SK-N-MC (cell line): ENCODE results near the gene SLFN14.
"Not testable (repeated sequence)": the region's sequence is repeated elsewhere in the genome, so short reads cannot be mapped to it uniquely, and the experiment has no call there.

Source experiments
- DNase-seq: peaks from one replicate; pipeline ENCODE4 v3.0.0-alpha.2; 2011; ENCODE audit warnings: low read depth, low spot score
- H3K27ac ChIP-seq: fragments of 200-600 bp; sonication (generic); 2 replicates; pipeline ENCODE4 v1.5.1; 2016; ENCODE audit warnings: mixed run types
- H3K36me3 ChIP-seq: fragments of 200-600 bp; sonication (generic); 2 replicates; pipeline ENCODE4 v1.6.1; 2017; ENCODE audit warnings: antibody characterized with exemption, low read length, mixed read lengths; ENCODE audit not compliant: insufficient read depth
- H3K4me3 ChIP-seq: fragments of 200-600 bp; sonication (generic); 2 replicates; pipeline ENCODE4 v1.5.1; 2016
- H3K9ac ChIP-seq: fragments of 200-600 bp; sonication (generic); 2 replicates; pipeline ENCODE4 v1.8.0; 2017; ENCODE audit warnings: mixed run types, mixed read lengths; ENCODE audit not compliant: insufficient read length
- H3K9me3 ChIP-seq: fragments of 200-600 bp; sonication (generic); 2 replicates; pipeline ENCODE4 v1.6.1; 2017; ENCODE audit warnings: low read depth, mild to moderate bottlenecking, antibody characterized with exemption, low read length, moderate library complexity, mixed read lengths
- EZH2 ChIP-seq: fragments of 200-600 bp; sonication (generic); IDR thresholded peaks from one replicate; pipeline ENCODE4 v1.6.1; 2017; ENCODE audit warnings: antibody characterized with exemption
- FOXP2 ChIP-seq: optimal IDR thresholded peaks from 2 replicates; pipeline ENCODE3; 2011; ENCODE audit warnings: mild to moderate bottlenecking, moderate library complexity; ENCODE audit not compliant: insufficient read depth; ENCODE audit errors: extremely low read length, control extremely low read depth
- POLR2AphosphoS5 ChIP-seq: IDR thresholded peaks from 2 replicates; pipeline ENCODE4 v1.6.1; 2012; ENCODE audit warnings: mild to moderate bottlenecking, low read depth, low read length, borderline replicate concordance

The SLFN14 gene

GRCh38 chr17:35523296-35523695, 37.3 kb downstream of the SLFN14 start:
- Histone ChIP-seq H3K36me3 (no peaks in the 10 kb centered on the region), H3K9me3 (no peaks in the 10 kb centered on the region), H3K27ac (peak overlapping the region; percentile 62), H3K4me3 (peak overlapping the region; percentile 25; the same call in 1 of the 2 replicates), H3K9ac (no peak overlapping the region)
- DNase-seq, result peak; percentile 88
- TF ChIP-seq FOXP2, result no peak
- TF ChIP-seq EZH2, result no peak
- TF ChIP-seq POLR2AphosphoS5, result peak; percentile 49; the same call in 1 of the 2 replicates

GRCh38 chr17:35521654-35522256, 38.9 kb downstream of the SLFN14 start:
- not testable (repeated sequence) for H3K27ac ChIP-seq, H3K4me3 ChIP-seq, DNase-seq, H3K9ac ChIP-seq, H3K36me3 ChIP-seq, H3K9me3 ChIP-seq

GRCh38 chr17:35521150-35521549, 39.5 kb downstream of the SLFN14 start:
- no peak for DNase-seq
- Histone ChIP-seq H3K9ac (no peak overlapping the region), H3K4me3 (no peak overlapping the region), H3K9me3 (no peaks in the 10 kb centered on the region), H3K36me3 (no peaks in the 10 kb centered on the region), H3K27ac (no peak overlapping the region)
- TF ChIP-seq EZH2 (no peak), FOXP2 (no peak), POLR2AphosphoS5 (no peak)

- Histone ChIP-seq H3K9ac (no peak overlapping the region), H3K9me3 (no peaks in the 10 kb centered on the region), H3K36me3 (no peaks in the 10 kb centered on the region), H3K27ac (no peak overlapping the region), H3K4me3 (no peak overlapping the region)
- no peak for DNase-seq
- TF ChIP-seq FOXP2, result no peak
- TF ChIP-seq POLR2AphosphoS5, result no peak
- TF ChIP-seq EZH2, result no peak
Measured at GRCh38 chr17:35519906-35520442, 40.6 kb downstream of the SLFN14 start.

GRCh38 chr17:35519439-35519838, 41.2 kb downstream of the SLFN14 start:
- H3K9me3 ChIP-seq, result no peaks in the 10 kb centered on the region
- no peak overlapping the region for H3K9ac ChIP-seq
- H3K4me3 ChIP-seq, result no peak overlapping the region
- no peak overlapping the region for H3K27ac ChIP-seq
- DNase-seq, result no peak
- H3K36me3 ChIP-seq, result no peaks in the 10 kb centered on the region
- no peak for TF ChIP-seq FOXP2
- no peak for TF ChIP-seq EZH2
- TF ChIP-seq POLR2AphosphoS5, result no peak

GRCh38 chr17:35518431-35518830, 42.2 kb downstream of the SLFN14 start:
- H3K9ac ChIP-seq, DNase-seq, H3K27ac ChIP-seq, H3K36me3 ChIP-seq, H3K9me3 ChIP-seq, H3K4me3 ChIP-seq: not testable (repeated sequence)

- Histone ChIP-seq H3K4me3 (no peak overlapping the region), H3K9me3 (no peaks in the 10 kb centered on the region), H3K27ac (no peak overlapping the region), H3K36me3 (no peaks in the 10 kb centered on the region), H3K9ac (no peak overlapping the region)
- no peak for DNase-seq
- TF ChIP-seq FOXP2 (no peak), EZH2 (no peak), POLR2AphosphoS5 (no peak)
Measured at GRCh38 chr17:35515027-35515426, 45.6 kb downstream of the SLFN14 start.

GRCh38 chr17:35514564-35514963, 46.1 kb downstream of the SLFN14 start:
- TF ChIP-seq FOXP2, result no peak
- no peak for TF ChIP-seq EZH2
- H3K36me3 ChIP-seq, result no peaks in the 10 kb centered on the region
- peak overlapping the region; percentile 79 for H3K27ac ChIP-seq
- H3K9ac ChIP-seq, result peak overlapping the region; percentile 14
- H3K4me3 ChIP-seq, result peak overlapping the region; percentile 39; the same call in 1 of the 2 replicates
- no peaks in the 10 kb centered on the region for H3K9me3 ChIP-seq
- no peak for DNase-seq
